AG10803 (cell line): ENCODE results near the gene PCTP.

ENCODE experiments used
- DNase-seq: peaks from one replicate; pipeline ENCODE4 v3.0.0; 2010; ENCODE audit warnings: low read depth
- H3K4me3 ChIP-seq: 2 replicates; pipeline ENCODE4 v1.5.1; 2011; ENCODE audit warnings: mild to moderate bottlenecking, low read length, control low read depth
- CTCF ChIP-seq: conservative IDR thresholded peaks from 2 replicates; pipeline ENCODE4 v1.5.1; 2011; ENCODE audit warnings: mild to moderate bottlenecking, low read length, control low read depth, inconsistent platforms

Gene PCTP

GRCh38 chr17:55794725-55795482, 44.1 kb downstream of the PCTP start:
- TF ChIP-seq CTCF, result no peak
- DNase-seq, result no peak
- H3K4me3 ChIP-seq, result no peak overlapping the region

- no peak for TF ChIP-seq CTCF
- DNase-seq, result no peak
- H3K4me3 ChIP-seq, result no peak overlapping the region
Observed at GRCh38 chr17:55806745-55807495, 56.1 kb downstream of the PCTP start.

GRCh38 chr17:55811536-55811935, 60.7 kb downstream of the PCTP start:
- no peak for DNase-seq
- no peak overlapping the region for H3K4me3 ChIP-seq
- no peak for TF ChIP-seq CTCF

GRCh38 chr17:55812323-55812722, 61.5 kb downstream of the PCTP start:
- DNase-seq, result no peak
- H3K4me3 ChIP-seq, result no peak overlapping the region
- TF ChIP-seq CTCF, result no peak

- no peak overlapping the region for H3K4me3 ChIP-seq
- no peak for TF ChIP-seq CTCF
- DNase-seq, result no peak
Observed at GRCh38 chr17:55813944-55814343, 63.1 kb downstream of the PCTP start.

- TF ChIP-seq CTCF, result no peak
- no peak overlapping the region for H3K4me3 ChIP-seq
- DNase-seq, result no peak
Observed at GRCh38 chr17:55814377-55814776, 63.5 kb downstream of the PCTP start.
